Tibial nerve (tissue), 4 donors: Measurements from ENCODE around the gene KCNAB3.

Experiments
- EP300 ChIP-seq, 2 donors: sonication (generic); formaldehyde crosslinking; IDR thresholded peaks; one replicate each; pipeline ENCODE4 v1.6.1; 2017; ENCODE audit warnings: antibody characterized with exemption in 2 of 2, mild to moderate bottlenecking in 1 of 2
- POLR2A ChIP-seq, 2 donors: fragments of 450-650 bp; IDR thresholded peaks; one replicate each; pipeline ENCODE4 v1.6.1; 2017; ENCODE audit warnings: antibody characterized with exemption in 2 of 2, mild to moderate bottlenecking in 2 of 2, moderate library complexity in 2 of 2
- TF ChIP-seq, protein P1 (sequence below), 5 experiments: fragments of 200-600 bp in 3 of 5; fragments of 450-650 bp in 2 of 5; sonication (generic) in 3 of 5; IDR thresholded peaks; one replicate each; pipeline ENCODE4 v1.5.1; 2016 to 2019; ENCODE audit warnings: antibody characterized with exemption in 5 of 5, mild to moderate bottlenecking in 3 of 5, moderate library complexity in 2 of 5

- TF ChIP-seq POLR2A (IDR thresholded peaks at IDR 0.05) (no peak), EP300 (IDR thresholded peaks at IDR 0.05) (no peak)
- TF ChIP-seq, protein P1, sequence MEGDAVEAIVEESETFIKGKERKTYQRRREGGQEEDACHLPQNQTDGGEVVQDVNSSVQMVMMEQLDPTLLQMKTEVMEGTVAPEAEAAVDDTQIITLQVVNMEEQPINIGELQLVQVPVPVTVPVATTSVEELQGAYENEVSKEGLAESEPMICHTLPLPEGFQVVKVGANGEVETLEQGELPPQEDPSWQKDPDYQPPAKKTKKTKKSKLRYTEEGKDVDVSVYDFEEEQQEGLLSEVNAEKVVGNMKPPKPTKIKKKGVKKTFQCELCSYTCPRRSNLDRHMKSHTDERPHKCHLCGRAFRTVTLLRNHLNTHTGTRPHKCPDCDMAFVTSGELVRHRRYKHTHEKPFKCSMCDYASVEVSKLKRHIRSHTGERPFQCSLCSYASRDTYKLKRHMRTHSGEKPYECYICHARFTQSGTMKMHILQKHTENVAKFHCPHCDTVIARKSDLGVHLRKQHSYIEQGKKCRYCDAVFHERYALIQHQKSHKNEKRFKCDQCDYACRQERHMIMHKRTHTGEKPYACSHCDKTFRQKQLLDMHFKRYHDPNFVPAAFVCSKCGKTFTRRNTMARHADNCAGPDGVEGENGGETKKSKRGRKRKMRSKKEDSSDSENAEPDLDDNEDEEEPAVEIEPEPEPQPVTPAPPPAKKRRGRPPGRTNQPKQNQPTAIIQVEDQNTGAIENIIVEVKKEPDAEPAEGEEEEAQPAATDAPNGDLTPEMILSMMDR (IDR thresholded peaks at IDR 0.05), result no peak
Measured at GRCh38 chr17:7887038-7887481, 42.6 kb downstream of the KCNAB3 start.
